Thyroid gland (tissue), 4 donors: ENCODE measurements around the gene C17orf78.

Source experiments
- CTCF ChIP-seq, 6 experiments: fragments of 200-600 bp in 3 of 6; fragments of 450-650 bp in 3 of 6; sonication (generic) in 3 of 6; IDR thresholded peaks; one replicate each; pipeline ENCODE4 v1.5.1; 2016 to 2019; ENCODE audit warnings: antibody characterized with exemption in 6 of 6, mild to moderate bottlenecking in 2 of 6, inconsistent platforms in 1 of 6, moderate library complexity in 1 of 6
- POLR2A ChIP-seq, 2 donors: fragments of 450-650 bp; IDR thresholded peaks; one replicate each; pipeline ENCODE4 v1.6.1; 2017; ENCODE audit warnings: antibody characterized with exemption in 2 of 2, mild to moderate bottlenecking in 2 of 2, moderate library complexity in 1 of 2

GRCh38 chr17:37368577-37368976 lies 7.2 kb upstream of the C17orf78 start:
- no peak for TF ChIP-seq CTCF (IDR thresholded peaks at IDR 0.05)
- TF ChIP-seq POLR2A (IDR thresholded peaks at IDR 0.05) = no peak
